Fibroblast of the conjunctiva (primary cell): Measurements from ENCODE around the gene LGMN.
A peak's percentile ranks its signal among the peaks of the same experiment; 100 is the strongest.

Experiments used
- DNase-seq: peaks from one replicate; pipeline ENCODE4 v3.0.0-alpha.2; 2010; ENCODE audit warnings: low read depth

The LGMN gene

GRCh38 chr14:92675976-92676375 lies 72.5 kb downstream of the LGMN start:
- DNase-seq, result no peak

- no peak for DNase-seq
Measured at GRCh38 chr14:92675421-92675820, 73.0 kb downstream of the LGMN start.

- DNase-seq, result no peak
Measured at GRCh38 chr14:92673601-92674150, 74.8 kb downstream of the LGMN start.

- DNase-seq, result no peak
Measured at GRCh38 chr14:92670643-92671366, 77.6 kb downstream of the LGMN start.

- DNase-seq, result peak; percentile 88
Measured at GRCh38 chr14:92670160-92670559, 78.3 kb downstream of the LGMN start.

- DNase-seq, result no peak
Measured at GRCh38 chr14:92668276-92668973, 80.0 kb downstream of the LGMN start.

- no peak for DNase-seq
Measured at GRCh38 chr14:92666251-92666650, 82.2 kb downstream of the LGMN start.

- DNase-seq, result no peak
Measured at GRCh38 chr14:92665661-92666110, 82.7 kb downstream of the LGMN start.

- DNase-seq, result no peak
Measured at GRCh38 chr14:92663049-92663448, 85.4 kb downstream of the LGMN start.

GRCh38 chr14:92660571-92660970 lies 87.9 kb downstream of the LGMN start:
- DNase-seq, result no peak

GRCh38 chr14:92659765-92660561 lies 88.5 kb downstream of the LGMN start:
- no peak for DNase-seq

GRCh38 chr14:92658684-92659083 lies 89.7 kb downstream of the LGMN start:
- DNase-seq, result no peak

GRCh38 chr14:92658160-92658559 lies 90.3 kb downstream of the LGMN start:
- DNase-seq, result no peak

GRCh38 chr14:92657457-92658142 lies 90.8 kb downstream of the LGMN start:
- DNase-seq, result no peak

GRCh38 chr14:92656306-92657081 lies 91.9 kb downstream of the LGMN start:
- DNase-seq, result no peak

- DNase-seq, result no peak
Measured at GRCh38 chr14:92655419-92656201, 92.8 kb downstream of the LGMN start.

GRCh38 chr14:92654239-92654901 lies 94.1 kb downstream of the LGMN start:
- DNase-seq, result no peak
